ENCODE results near the gene BLVRB.

- TF ChIP-seq, protein P1, sequence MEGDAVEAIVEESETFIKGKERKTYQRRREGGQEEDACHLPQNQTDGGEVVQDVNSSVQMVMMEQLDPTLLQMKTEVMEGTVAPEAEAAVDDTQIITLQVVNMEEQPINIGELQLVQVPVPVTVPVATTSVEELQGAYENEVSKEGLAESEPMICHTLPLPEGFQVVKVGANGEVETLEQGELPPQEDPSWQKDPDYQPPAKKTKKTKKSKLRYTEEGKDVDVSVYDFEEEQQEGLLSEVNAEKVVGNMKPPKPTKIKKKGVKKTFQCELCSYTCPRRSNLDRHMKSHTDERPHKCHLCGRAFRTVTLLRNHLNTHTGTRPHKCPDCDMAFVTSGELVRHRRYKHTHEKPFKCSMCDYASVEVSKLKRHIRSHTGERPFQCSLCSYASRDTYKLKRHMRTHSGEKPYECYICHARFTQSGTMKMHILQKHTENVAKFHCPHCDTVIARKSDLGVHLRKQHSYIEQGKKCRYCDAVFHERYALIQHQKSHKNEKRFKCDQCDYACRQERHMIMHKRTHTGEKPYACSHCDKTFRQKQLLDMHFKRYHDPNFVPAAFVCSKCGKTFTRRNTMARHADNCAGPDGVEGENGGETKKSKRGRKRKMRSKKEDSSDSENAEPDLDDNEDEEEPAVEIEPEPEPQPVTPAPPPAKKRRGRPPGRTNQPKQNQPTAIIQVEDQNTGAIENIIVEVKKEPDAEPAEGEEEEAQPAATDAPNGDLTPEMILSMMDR (IDR thresholded peaks at IDR 0.05; ENCODE audit: low read depth, low read length), result no peak
- no peak for TF ChIP-seq EZH2phosphoT487 (IDR thresholded peaks at IDR 0.05; ENCODE audit: low read depth)
Observed at GRCh38 chr19:40465025-40465556, 454 bp downstream of the BLVRB start.
